Activated CD8-positive, alpha-beta memory T cell treated with anti-CD3 and anti-CD28 coated beads for 4 hours (primary cell): ENCODE results near the gene NUSAP1.
"Not testable (repeated sequence)": the region's sequence is repeated elsewhere in the genome, so short reads cannot be mapped to it uniquely, and the experiment has no call there.

ENCODE experiments used
- DNase-seq, 2 donors: peaks; one replicate each; pipeline ENCODE4 v3.0.0-alpha.2; 2020; ENCODE audit warnings: low read depth in 2 of 2

Gene NUSAP1

GRCh38 chr15:41411441-41411840, 78.8 kb downstream of the NUSAP1 start:
- DNase-seq, result no peak

- DNase-seq, result no peak
Observed at GRCh38 chr15:41416128-41416741, 83.6 kb downstream of the NUSAP1 start.

- peak; percentile 92 to 95 for DNase-seq
Observed at GRCh38 chr15:41416742-41417417, 84.2 kb downstream of the NUSAP1 start, which contains the start of gene RTF1. RTF1 (plus strand) TSS chr15:41417095; CDS start chr15:41417116, 21 bp downstream.

- DNase-seq, result peak in 1 of 2 donors; percentile 5
Observed at GRCh38 chr15:41417418-41418195, 84.9 kb downstream of the NUSAP1 start.

GRCh38 chr15:41423979-41424659, 91.4 kb downstream of the NUSAP1 start:
- DNase-seq, result no peak

GRCh38 chr15:41424809-41425208, 92.1 kb downstream of the NUSAP1 start:
- no peak for DNase-seq

- not testable (repeated sequence) for DNase-seq
Observed at GRCh38 chr15:41425907-41426306, 93.2 kb downstream of the NUSAP1 start.

- no peak for DNase-seq
Observed at GRCh38 chr15:41429003-41429890, 96.6 kb downstream of the NUSAP1 start.
